Stimulated activated CD4-positive, alpha-beta T cell treated with anti-CD3 and anti-CD28 coated beads, Interleukin-4, amount 100 ng/mL, for 48 hours (primary cell): ENCODE data around the gene FAM174C.

Source experiments
- DNase-seq, 2 donors: peaks; one replicate each; pipeline ENCODE4 v3.0.0-alpha.2; 2020; ENCODE audit warnings: low read depth in 2 of 2

The FAM174C gene

GRCh38 chr19:1261798-1262622 is 13.3 kb upstream of the FAM174C start:
- DNase-seq: no peak

- no peak for DNase-seq
Measured at GRCh38 chr19:1262623-1263123, 12.7 kb upstream of the FAM174C start.

- no peak for DNase-seq
Measured at GRCh38 chr19:1263188-1263587, 12.1 kb upstream of the FAM174C start.

- DNase-seq: no peak
Measured at GRCh38 chr19:1264801-1265614, 10.3 kb upstream of the FAM174C start.

GRCh38 chr19:1265615-1266128 is 9.7 kb upstream of the FAM174C start:
- no peak for DNase-seq

GRCh38 chr19:1266129-1266915 is 9.0 kb upstream of the FAM174C start:
- peak; percentile 80 for DNase-seq

GRCh38 chr19:1266916-1267476 is 8.3 kb upstream of the FAM174C start:
- DNase-seq: peak in 1 of 2 donors; percentile 55

GRCh38 chr19:1267477-1268225 is 7.7 kb upstream of the FAM174C start:
- no peak for DNase-seq

- DNase-seq: no peak
Measured at GRCh38 chr19:1268226-1269064, 6.9 kb upstream of the FAM174C start.

GRCh38 chr19:1269065-1269477 is 6.3 kb upstream of the FAM174C start, which contains the start of gene CIRBP:
Gene CIRBP (plus strand): TSS chr19:1269332. CDS start chr19:1270934, 1,602 bp downstream.
- DNase-seq: peak; percentile 99

- peak; percentile 79 to 83 for DNase-seq
Measured at GRCh38 chr19:1269478-1270212, 5.7 kb upstream of the FAM174C start.

- DNase-seq: no peak
Measured at GRCh38 chr19:1270213-1270853, 5.0 kb upstream of the FAM174C start.

- DNase-seq: no peak
Measured at GRCh38 chr19:1270854-1271527, 4.3 kb upstream of the FAM174C start.

- DNase-seq: no peak
Measured at GRCh38 chr19:1271528-1272422, 3.6 kb upstream of the FAM174C start.

GRCh38 chr19:1272423-1273262 is 2.7 kb upstream of the FAM174C start:
- DNase-seq: no peak
